ENCODE data around the gene DDIT3. TPM values are rescaled to one million over a fixed set of nuclear protein-coding genes. Genes with fewer than 3 reads are reported as not detected.

Gene DDIT3
- total RNA-seq, 1 experiment from 2014 or later, result 61.9 TPM

GRCh38 chr12:57467915-57468314 lies 52.4 kb downstream of the DDIT3 start:
- no TSS peak for BruUV-seq (replicated peaks)
- TF ChIP-seq EZH2 (IDR thresholded peaks at IDR 0.05; ENCODE audit: borderline replicate concordance, low read depth, low read length, poor library complexity, severe bottlenecking), result no peak
- TF ChIP-seq, protein P1, sequence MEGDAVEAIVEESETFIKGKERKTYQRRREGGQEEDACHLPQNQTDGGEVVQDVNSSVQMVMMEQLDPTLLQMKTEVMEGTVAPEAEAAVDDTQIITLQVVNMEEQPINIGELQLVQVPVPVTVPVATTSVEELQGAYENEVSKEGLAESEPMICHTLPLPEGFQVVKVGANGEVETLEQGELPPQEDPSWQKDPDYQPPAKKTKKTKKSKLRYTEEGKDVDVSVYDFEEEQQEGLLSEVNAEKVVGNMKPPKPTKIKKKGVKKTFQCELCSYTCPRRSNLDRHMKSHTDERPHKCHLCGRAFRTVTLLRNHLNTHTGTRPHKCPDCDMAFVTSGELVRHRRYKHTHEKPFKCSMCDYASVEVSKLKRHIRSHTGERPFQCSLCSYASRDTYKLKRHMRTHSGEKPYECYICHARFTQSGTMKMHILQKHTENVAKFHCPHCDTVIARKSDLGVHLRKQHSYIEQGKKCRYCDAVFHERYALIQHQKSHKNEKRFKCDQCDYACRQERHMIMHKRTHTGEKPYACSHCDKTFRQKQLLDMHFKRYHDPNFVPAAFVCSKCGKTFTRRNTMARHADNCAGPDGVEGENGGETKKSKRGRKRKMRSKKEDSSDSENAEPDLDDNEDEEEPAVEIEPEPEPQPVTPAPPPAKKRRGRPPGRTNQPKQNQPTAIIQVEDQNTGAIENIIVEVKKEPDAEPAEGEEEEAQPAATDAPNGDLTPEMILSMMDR (conservative IDR thresholded peaks at IDR 0.05; ENCODE audit: low read depth, low read length), result no peak
- Histone ChIP-seq H3K27ac (ENCODE audit: low read depth, low read length, poor library complexity, severe bottlenecking) (no peak overlapping the region), H3K27me3 (replicated peaks; ENCODE audit: insufficient read depth, low read depth, low read length, poor library complexity) (no peaks in the 10 kb centered on the region), H3K36me3 (ENCODE audit: insufficient read depth, low read length, poor library complexity, severe bottlenecking) (no peaks in the 10 kb centered on the region), H3K9me3 (ENCODE audit: low read depth, low read length, poor library complexity, severe bottlenecking) (no peaks in the 10 kb centered on the region), H3K4me1 (ENCODE audit: insufficient read depth, low read length, poor library complexity, severe bottlenecking) (peaks cover under 1% of the 10 kb centered on the region), H3K4me3 (ENCODE audit: low read depth, low read length, poor library complexity, severe bottlenecking) (no peak overlapping the region)
- ChIA-PET POLR2A (ENCODE audit: low non-redundant PET) (no interaction called here), CTCF (no interaction called here)
- intact Hi-C loops (cut with micrococcal nuclease; ENCODE audit: unreplicated experiment), result no loop called here
- no peak for DNase-seq (ENCODE audit: low spot score)

GRCh38 chr12:57467212-57467874 lies 53.0 kb downstream of the DDIT3 start:
- CTCF ChIA-PET, result no interaction called here
- H3K27me3 ChIP-seq (replicated peaks; ENCODE audit: insufficient read depth, low read depth, low read length, poor library complexity), result no peaks in the 10 kb centered on the region
- intact Hi-C loops (cut with micrococcal nuclease; ENCODE audit: unreplicated experiment), result no loop called here

More at GRCh38 chr12:57467212-57467874, 53.0 kb downstream of the DDIT3 start:
- no peak overlapping the region for H3K27ac ChIP-seq (ENCODE audit: low read depth, low read length, poor library complexity, severe bottlenecking)
- H3K9me3 ChIP-seq (ENCODE audit: low read depth, low read length, poor library complexity, severe bottlenecking), result no peaks in the 10 kb centered on the region
- H3K36me3 ChIP-seq (ENCODE audit: insufficient read depth, low read length, poor library complexity, severe bottlenecking), result no peaks in the 10 kb centered on the region
- H3K4me3 ChIP-seq (ENCODE audit: low read depth, low read length, poor library complexity, severe bottlenecking), result no peak overlapping the region
- no peak for DNase-seq (ENCODE audit: low spot score)
- peaks cover 6% of the 10 kb centered on the region for H3K4me1 ChIP-seq (ENCODE audit: insufficient read depth, low read length, poor library complexity, severe bottlenecking)
- BruUV-seq (replicated peaks), result no TSS peak
- no peak for TF ChIP-seq EZH2 (IDR thresholded peaks at IDR 0.05; ENCODE audit: borderline replicate concordance, low read depth, low read length, poor library complexity, severe bottlenecking)
- TF ChIP-seq, protein P1 (conservative IDR thresholded peaks at IDR 0.05; ENCODE audit: low read depth, low read length), result no peak
- POLR2A ChIA-PET (ENCODE audit: low non-redundant PET), result no interaction called here

Small RNA genes within 50 kb of the gene (microRNA-seq; reads per million reads assigned to microRNA genes)
- gene MIR616 (3.8 reads per million, percentile 10 among the genes with 10 or more reads in this experiment), gene MIR6758 (0.81 reads per million)

Other genes with a start within 250 kb of the DDIT3 start
- gene R3HDM2, start 89.5 kb downstream of the DDIT3 start, total RNA-seq (2021), result 64.0 and 76.2 TPM in 2 replicates
- not detected in 2 replicates for gene INHBC, start 85.7 kb downstream of the DDIT3 start, total RNA-seq (2021)
- 0.62 and 0.94 TPM in 2 replicates for gene INHBE, start 65.2 kb downstream of the DDIT3 start, total RNA-seq (2021)
- gene GLI1, start 60.7 kb downstream of the DDIT3 start, total RNA-seq (2021), result 22.4 and 22.6 TPM in 2 replicates
- 0.52 and 0.87 TPM in 2 replicates for gene ARHGAP9, start 40.6 kb downstream of the DDIT3 start, total RNA-seq (2021)
- 467 and 504 TPM in 2 replicates for gene MARS1, start 32.4 kb downstream of the DDIT3 start, total RNA-seq (2021)
- gene MBD6, start 2.3 kb upstream of the DDIT3 start, total RNA-seq (2021), result 140 and 150 TPM in 2 replicates
- 121 and 129 TPM in 2 replicates for gene DCTN2, start 26.7 kb upstream of the DDIT3 start, total RNA-seq (2021)
- gene KIF5A, start 29.5 kb upstream of the DDIT3 start, total RNA-seq (2021), result 2.1 and 3.3 TPM in 2 replicates
- gene PIP4K2C, start 70.7 kb upstream of the DDIT3 start, total RNA-seq (2021), result 34.9 and 35.4 TPM in 2 replicates
- gene DTX3, start 84.3 kb upstream of the DDIT3 start, total RNA-seq (2021), result 61.7 and 65.9 TPM in 2 replicates
- gene ARHGEF25, start 90.9 kb upstream of the DDIT3 start, total RNA-seq (2021), result 20.9 and 32.5 TPM in 2 replicates
- gene B4GALNT1, start 112.7 kb upstream of the DDIT3 start, total RNA-seq (2021), result 34.5 and 39.0 TPM in 2 replicates
- gene OS9, start 173.6 kb upstream of the DDIT3 start, total RNA-seq (2021), result 142 and 161 TPM in 2 replicates
- gene AGAP2, start 218.2 kb upstream of the DDIT3 start, total RNA-seq (2021), result 4.0 and 6.6 TPM in 2 replicates
- 8.9 and 24.6 TPM in 2 replicates for gene TSPAN31, start 224.5 kb upstream of the DDIT3 start, total RNA-seq (2021)
- 216 and 247 TPM in 2 replicates for gene CDK4, start 231.8 kb upstream of the DDIT3 start, total RNA-seq (2021)
- gene MARCHF9, start 234.6 kb upstream of the DDIT3 start, total RNA-seq (2021), result 19.8 and 23.6 TPM in 2 replicates
- 4.5 and 4.7 TPM in 2 replicates for gene CYP27B1, start 246.6 kb upstream of the DDIT3 start, total RNA-seq (2021)